BJ (cell line): ENCODE data around the gene SLC22A5. TPM values are rescaled to one million over a fixed set of nuclear protein-coding genes. Genes with fewer than 3 reads are reported as not detected.

Source experiments
- CTCF ChIA-PET: fragments of 350-600 bp; formaldehyde crosslinking; extraction: SDS; loops from one replicate; lab custom pipeline; 2021; ENCODE audit warnings: antibody characterized with exemption, inconsistent platforms; lab: Yijun Ruan, JAX
- POLR2A ChIA-PET: fragments of 300-600 bp; sonication (Branson Sonifier 250); formaldehyde crosslinking; extraction: SDS; loops from one replicate; lab custom pipeline; 2021; ENCODE audit warnings: antibody characterized with exemption; lab: Charles Lee
- DNase-seq: peaks from one replicate; pipeline ENCODE4 v3.0.0-alpha.2; 2011; ENCODE audit warnings: low read depth
- H3K27me3 ChIP-seq: 2 replicates; pipeline ENCODE4 v1.6.0; 2011; ENCODE audit warnings: low read length; ENCODE audit not compliant: control insufficient read depth, insufficient read depth
- H3K36me3 ChIP-seq: 2 replicates; pipeline ENCODE4 v1.5.1; 2011; ENCODE audit warnings: low read length; ENCODE audit not compliant: control insufficient read depth, insufficient read depth
- H3K4me3 ChIP-seq: 2 replicates; pipeline ENCODE4 v1.5.1; 2011; ENCODE audit warnings: low read depth, mild to moderate bottlenecking, control low read depth, low read length
- polyA plus RNA-seq: library from polyadenylated mRNA; depleted of rRNA; stranded (reverse); fragments of >200 nt; gene quantifications from 2 replicates; pipeline ENCODE4 v1.2.3, GENCODE V29; 2011
- TF ChIP-seq, protein P1 (sequence below): IDR thresholded peaks from 2 replicates; pipeline ENCODE4 v1.5.1; 2011; ENCODE audit warnings: low read depth, mild to moderate bottlenecking, control low read depth, inconsistent platforms, low read length, moderate library complexity; ENCODE audit not compliant: insufficient read depth

SLC22A5 gene
- polyA plus RNA-seq, 1 experiment: 13.8 TPM

DNA sequence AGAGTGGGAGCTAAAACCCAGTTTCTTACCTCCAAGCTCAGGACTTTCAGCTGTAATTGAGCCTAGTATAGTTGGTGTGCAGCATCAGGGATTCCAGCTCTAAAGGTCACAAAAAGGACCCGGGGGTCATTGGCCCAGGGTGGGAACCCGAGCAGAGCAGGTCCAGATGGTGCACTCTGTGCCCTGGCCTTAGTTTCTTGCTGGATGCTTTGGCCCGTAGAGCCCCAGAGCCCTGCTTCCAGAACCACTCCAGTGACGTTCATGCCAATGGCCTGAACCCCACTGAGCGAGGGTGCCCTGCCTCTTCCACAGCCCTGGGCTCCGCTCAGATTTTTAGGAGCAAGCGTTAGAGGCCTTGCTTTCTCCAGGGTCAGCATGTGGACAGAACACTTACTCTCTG is 8.2 kb downstream of the SLC22A5 start:
- TF ChIP-seq, protein P1, sequence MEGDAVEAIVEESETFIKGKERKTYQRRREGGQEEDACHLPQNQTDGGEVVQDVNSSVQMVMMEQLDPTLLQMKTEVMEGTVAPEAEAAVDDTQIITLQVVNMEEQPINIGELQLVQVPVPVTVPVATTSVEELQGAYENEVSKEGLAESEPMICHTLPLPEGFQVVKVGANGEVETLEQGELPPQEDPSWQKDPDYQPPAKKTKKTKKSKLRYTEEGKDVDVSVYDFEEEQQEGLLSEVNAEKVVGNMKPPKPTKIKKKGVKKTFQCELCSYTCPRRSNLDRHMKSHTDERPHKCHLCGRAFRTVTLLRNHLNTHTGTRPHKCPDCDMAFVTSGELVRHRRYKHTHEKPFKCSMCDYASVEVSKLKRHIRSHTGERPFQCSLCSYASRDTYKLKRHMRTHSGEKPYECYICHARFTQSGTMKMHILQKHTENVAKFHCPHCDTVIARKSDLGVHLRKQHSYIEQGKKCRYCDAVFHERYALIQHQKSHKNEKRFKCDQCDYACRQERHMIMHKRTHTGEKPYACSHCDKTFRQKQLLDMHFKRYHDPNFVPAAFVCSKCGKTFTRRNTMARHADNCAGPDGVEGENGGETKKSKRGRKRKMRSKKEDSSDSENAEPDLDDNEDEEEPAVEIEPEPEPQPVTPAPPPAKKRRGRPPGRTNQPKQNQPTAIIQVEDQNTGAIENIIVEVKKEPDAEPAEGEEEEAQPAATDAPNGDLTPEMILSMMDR: no peak
- CTCF ChIA-PET: interaction anchor here (1.3 kb wide), 1 partner anchor 9 kb away, joined by 4 read pairs; no protein-coding TSS in a partner anchor

DNA sequence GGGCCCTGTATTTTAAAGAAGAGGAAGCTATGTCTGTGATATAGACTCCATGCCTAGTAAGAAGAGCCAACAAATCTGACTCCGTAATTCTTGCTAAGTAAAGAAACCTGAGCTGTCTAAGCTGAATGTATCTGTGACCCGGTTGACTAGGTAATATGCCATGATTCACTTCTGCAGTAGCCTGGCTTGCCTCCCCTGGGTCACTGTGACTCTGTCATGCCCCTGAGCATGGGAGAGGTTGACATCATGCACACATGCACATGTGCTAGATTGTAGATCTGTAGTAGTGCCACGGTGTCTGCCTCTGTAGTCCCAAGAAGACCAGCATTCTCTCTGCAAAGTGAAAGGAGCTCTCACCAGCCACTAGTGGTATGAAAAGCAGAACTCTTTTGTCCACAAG is 9.1 kb downstream of the SLC22A5 start:
- no peak for DNase-seq
- POLR2A ChIA-PET: no interaction called here
- Histone ChIP-seq H3K27me3 (no peaks in the 10 kb centered on the region), H3K4me3 (no peak overlapping the region), H3K36me3 (0 out of 2 replicates have a peak, but pooled peaks cover 1% of the 10 kb centered on the region)
- CTCF ChIA-PET: interaction anchor here (0.8 to 1.3 kb wide), 5 partner anchors 8 to 198 kb away, joined by 3 to 7 read pairs (median 3); no protein-coding TSS in a partner anchor
- TF ChIP-seq, protein P1: no peak

More for the DNA sequence above, 8.2 kb downstream of the SLC22A5 start:
- Histone ChIP-seq H3K36me3 (0 out of 2 replicates have a peak, but pooled peaks cover 1% of the 10 kb centered on the region), H3K4me3 (no peak overlapping the region), H3K27me3 (no peaks in the 10 kb centered on the region)
- no peak for DNase-seq
- POLR2A ChIA-PET: no interaction called here

DNA sequence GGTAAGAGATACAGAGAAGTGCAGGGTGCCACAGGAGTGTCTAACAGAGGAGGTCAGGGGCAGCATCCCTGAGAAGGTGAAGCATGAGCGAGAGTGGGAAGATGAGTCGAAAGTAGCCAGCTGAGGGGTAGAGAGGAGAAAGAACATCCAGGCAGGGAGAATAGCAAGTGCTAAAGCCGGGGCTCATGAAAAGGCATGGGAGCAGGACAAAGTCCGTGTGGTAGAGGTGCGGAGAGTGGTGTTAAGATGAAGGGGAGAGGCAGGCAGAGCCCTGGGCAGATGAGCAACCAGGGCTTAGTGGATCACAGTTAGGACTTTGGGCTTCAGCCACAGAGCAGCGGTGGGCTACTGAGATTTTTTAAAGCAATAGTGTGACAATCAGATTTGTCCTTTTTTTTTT is 10.5 kb downstream of the SLC22A5 start:
- POLR2A ChIA-PET: no interaction called here
- TF ChIP-seq, protein P1: no peak
- CTCF ChIA-PET: interaction anchor here (1.2 to 13.0 kb wide), 2 partner anchors 108 to 120 kb away, joined by 4 to 255 read pairs; no protein-coding TSS in a partner anchor

DNA sequence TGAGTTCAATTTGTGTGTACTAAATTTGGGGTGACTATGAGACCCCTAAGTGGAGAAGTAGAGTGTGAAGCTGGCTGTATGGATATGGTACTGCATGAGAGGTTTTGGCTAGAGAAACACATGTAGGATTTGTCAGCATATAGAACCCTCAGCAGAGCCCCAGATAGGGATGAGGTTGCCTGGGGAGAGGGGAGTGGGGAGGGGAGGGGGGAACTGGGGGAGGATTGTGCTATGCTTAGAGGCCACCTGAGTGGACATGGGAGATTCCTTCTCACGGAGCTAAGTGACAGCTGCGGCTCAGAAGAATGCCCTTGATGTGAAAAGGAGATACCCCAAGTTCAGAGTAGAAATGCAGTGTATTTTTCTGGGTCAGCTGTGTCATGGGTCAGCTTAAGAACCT is 11.2 kb downstream of the SLC22A5 start:
- ChIA-PET POLR2A (no interaction called here), CTCF (interaction anchor here (1.2 to 13.0 kb wide), 3 partner anchors 26 to 120 kb away, joined by 3 to 255 read pairs (median 4); no protein-coding TSS in a partner anchor)
- peaks cover 8% of the 10 kb centered on the region for H3K36me3 ChIP-seq
- no peak overlapping the region for H3K4me3 ChIP-seq
- TF ChIP-seq, protein P1: no peak
- H3K27me3 ChIP-seq: no peaks in the 10 kb centered on the region
- DNase-seq: no peak

More for the DNA sequence above, 10.5 kb downstream of the SLC22A5 start:
- no peak for DNase-seq
- H3K4me3 ChIP-seq: no peak overlapping the region
- H3K27me3 ChIP-seq: no peaks in the 10 kb centered on the region
- H3K36me3 ChIP-seq: peaks cover 8% of the 10 kb centered on the region

DNA sequence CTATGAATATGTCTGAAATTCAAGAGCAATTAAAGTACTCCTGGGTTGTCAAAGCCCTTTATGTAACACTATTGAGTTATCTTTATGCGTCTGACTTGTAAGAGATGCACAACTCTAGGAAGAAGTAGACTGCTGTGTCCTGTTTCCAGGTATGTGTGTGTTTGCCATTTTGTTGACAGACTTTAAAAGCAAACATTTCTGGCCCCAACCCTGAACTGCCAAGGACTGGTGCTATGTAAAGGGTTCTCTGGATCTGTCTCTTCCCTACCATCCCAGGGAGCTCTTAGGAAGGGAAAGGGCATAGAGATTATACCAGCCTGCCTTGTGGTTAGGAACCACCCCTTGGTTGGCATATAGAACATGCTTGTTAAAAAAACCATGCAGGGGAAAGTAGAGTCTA is 12.1 kb downstream of the SLC22A5 start:
- CTCF ChIA-PET: interaction anchor here (1.3 to 13.0 kb wide), 3 partner anchors 25 to 439 kb away, joined by 3 to 255 read pairs (median 10); no protein-coding TSS in a partner anchor

More for the DNA sequence above, 12.1 kb downstream of the SLC22A5 start:
- Histone ChIP-seq H3K36me3 (peaks cover 8% of the 10 kb centered on the region), H3K27me3 (no peaks in the 10 kb centered on the region), H3K4me3 (no peak overlapping the region)
- POLR2A ChIA-PET: no interaction called here
- TF ChIP-seq, protein P1: no peak
- DNase-seq: no peak
